PFSK-1 (cell line): ENCODE data around the gene HCRTR2.

ENCODE experiments used
- FOXP2 ChIP-seq: optimal IDR thresholded peaks from 2 replicates; pipeline ENCODE3; 2011; ENCODE audit warnings: borderline replicate concordance, control low read depth, inconsistent platforms; ENCODE audit not compliant: insufficient read depth; ENCODE audit errors: extremely low read length, extremely low read depth
- POLR2AphosphoS5 ChIP-seq: IDR thresholded peaks from 2 replicates; pipeline ENCODE4 v1.6.1; 2012; ENCODE audit warnings: low read depth, mild to moderate bottlenecking, control low read depth, low read length, moderate library complexity
- REST ChIP-seq, 2 experiments: IDR thresholded peaks; 2 replicates each; pipeline versions ENCODE4 v1.6.1 to v1.8.0; 2011 to 2012; ENCODE audit warnings: low read depth in 2 of 2, low read length in 2 of 2, control low read depth in 1 of 2, inconsistent platforms in 1 of 2, mild to moderate bottlenecking in 1 of 2, moderate library complexity in 1 of 2; ENCODE audit not compliant: insufficient read depth in 1 of 2
- SIN3A ChIP-seq: IDR thresholded peaks from 2 replicates; pipeline ENCODE4 v1.6.1; 2012; ENCODE audit warnings: mild to moderate bottlenecking, low read length, moderate library complexity, borderline replicate concordance; ENCODE audit not compliant: insufficient read depth
- TAF1 ChIP-seq: IDR thresholded peaks from 2 replicates; pipeline ENCODE4 v1.6.1; 2012; ENCODE audit warnings: low read length, control low read depth, borderline replicate concordance; ENCODE audit not compliant: insufficient read depth

Gene HCRTR2

DNA sequence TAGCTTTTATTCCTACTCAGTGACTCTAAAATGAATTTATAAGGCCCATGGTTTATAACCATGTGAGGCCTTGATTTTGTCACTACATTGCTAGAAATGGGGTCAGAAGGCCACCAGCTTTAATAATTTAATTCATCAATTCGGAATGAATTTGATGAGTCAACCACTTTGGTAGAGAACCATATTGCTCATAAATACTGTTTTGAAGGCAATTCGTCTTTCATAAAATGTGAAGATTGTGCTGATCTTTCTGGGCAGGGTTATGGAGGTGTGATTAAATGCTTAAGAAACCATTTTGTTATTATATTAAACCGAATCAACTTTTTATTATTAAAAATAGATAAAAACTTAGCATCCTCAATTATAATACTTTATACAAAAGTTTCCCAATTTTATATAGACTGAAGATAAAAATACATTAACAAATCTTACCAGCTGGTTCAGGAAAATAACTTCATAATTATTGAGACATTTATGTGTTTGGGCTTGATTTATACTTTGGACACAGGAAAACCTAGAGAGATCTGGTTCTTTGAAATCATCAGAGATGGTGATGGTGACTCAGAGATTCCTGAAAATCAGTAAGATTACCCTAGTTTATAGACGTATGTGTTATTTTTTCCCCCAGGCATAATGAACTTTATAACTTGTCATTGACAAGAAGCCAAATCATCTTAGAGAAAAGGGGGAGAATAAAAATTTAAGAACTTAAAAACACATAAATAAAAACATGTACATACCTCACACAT lies 10.6 kb downstream of the HCRTR2 start:
- no peak for TF ChIP-seq TAF1
- TF ChIP-seq POLR2AphosphoS5: no peak
- TF ChIP-seq FOXP2: no peak
- TF ChIP-seq REST (IDR thresholded peaks at IDR 0.05; ENCODE audit: insufficient read depth in 1 of 2, low read depth in 2 of 2, low read length in 2 of 2): no peak
- TF ChIP-seq SIN3A: no peak

GRCh38 chr6:55198715-55199114 lies 24.4 kb downstream of the HCRTR2 start:
- TF ChIP-seq POLR2AphosphoS5 (no peak), TAF1 (no peak), FOXP2 (no peak), SIN3A (no peak), REST (IDR thresholded peaks at IDR 0.05; ENCODE audit: insufficient read depth in 1 of 2, low read depth in 2 of 2, low read length in 2 of 2) (no peak)

DNA sequence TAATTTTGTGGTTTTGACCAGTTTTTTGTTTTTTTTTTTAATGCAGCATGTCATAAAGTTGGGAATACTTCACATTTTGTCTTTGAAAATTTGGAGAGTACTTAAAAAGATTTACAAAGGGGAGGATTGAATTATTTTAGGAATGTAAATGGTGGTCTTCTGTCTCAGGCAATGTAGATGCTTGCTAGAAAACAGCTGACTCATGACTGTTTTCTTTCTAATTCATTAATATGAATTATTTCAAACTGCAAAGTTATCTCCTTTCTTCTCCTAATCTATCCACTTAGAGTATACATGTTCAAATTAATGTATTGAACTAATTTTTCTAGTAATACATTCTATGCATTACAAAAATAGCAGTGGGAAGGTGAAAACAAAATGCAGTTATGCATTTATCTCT lies 24.9 kb downstream of the HCRTR2 start:
- TF ChIP-seq REST (IDR thresholded peaks at IDR 0.05; ENCODE audit: insufficient read depth in 1 of 2, low read depth in 2 of 2, low read length in 2 of 2) (no peak), SIN3A (no peak), POLR2AphosphoS5 (no peak)

GRCh38 chr6:55208478-55209458 lies 34.5 kb downstream of the HCRTR2 start:
- TF ChIP-seq REST (IDR thresholded peaks at IDR 0.05; ENCODE audit: insufficient read depth in 1 of 2, low read depth in 2 of 2, low read length in 2 of 2): no peak
- TF ChIP-seq POLR2AphosphoS5: no peak
- TF ChIP-seq SIN3A: no peak
- TF ChIP-seq TAF1: no peak
- no peak for TF ChIP-seq FOXP2
